ENCODE measurements around the gene TBX15.

The TBX15 gene

DNA sequence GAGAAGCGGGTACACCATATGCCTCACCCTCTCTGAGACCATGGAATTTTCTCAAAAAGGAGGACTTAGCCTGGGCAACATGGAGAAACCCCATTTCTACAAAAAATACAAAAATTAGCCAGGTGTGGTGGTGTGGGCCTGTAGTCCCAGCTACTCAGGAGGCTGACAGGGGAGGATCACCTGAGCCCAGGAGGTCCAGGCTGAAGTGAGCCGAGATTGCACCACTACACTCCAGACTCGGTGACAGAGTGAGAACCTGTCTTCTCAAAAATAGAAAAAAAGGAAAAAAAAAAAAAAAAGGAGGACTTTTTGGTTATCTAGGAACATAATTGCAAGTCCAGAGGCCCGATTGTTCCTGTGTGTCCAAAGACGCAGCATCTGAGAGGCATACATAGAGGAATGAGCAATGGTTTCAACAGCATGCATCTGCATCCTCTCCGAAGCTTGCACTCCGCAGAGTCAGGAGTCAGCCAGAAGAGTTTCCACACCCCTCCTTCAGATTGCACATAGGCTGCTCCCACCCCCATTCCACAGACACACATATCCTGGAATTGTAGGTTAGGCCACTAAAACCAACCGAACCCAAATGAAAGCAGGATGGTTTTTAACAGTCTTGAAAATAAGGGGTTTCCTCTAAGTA lies 2.5 kb upstream of the TBX15 start:
- Histone ChIP-seq H2AFZ (ENCODE audit: low read depth, low read length) (no peak overlapping the region), H3K79me2 (ENCODE audit: insufficient read depth, low read length) (no peaks in the 10 kb centered on the region), H3K4me1 (ENCODE audit: insufficient read depth, low read length) (no peaks in the 10 kb centered on the region), H3K36me3 (ENCODE audit: insufficient read depth, low read length) (no peaks in the 10 kb centered on the region), H4K20me1 (ENCODE audit: insufficient read depth, low read length) (no peaks in the 10 kb centered on the region), H3K4me3 (ENCODE audit: low read depth in 1 of 2, low read length in 2 of 2) (no peak overlapping the region), H3K4me2 (ENCODE audit: insufficient read depth, low read length) (no peak overlapping the region), H3K27me3 (ENCODE audit: insufficient read depth, low read length, poor library complexity) (peaks cover 8% of the 10 kb centered on the region), H3K9ac (ENCODE audit: low read depth, low read length) (no peak overlapping the region), H3K9me3 (ENCODE audit: insufficient read depth, low read length, severe bottlenecking) (no peaks in the 10 kb centered on the region), H3K27ac (ENCODE audit: low read length) (no peak overlapping the region)
- TF ChIP-seq EZH2 (IDR thresholded peaks at IDR 0.05; ENCODE audit: borderline replicate concordance, low read depth, low read length, severe bottlenecking) = no peak
- TF ChIP-seq, protein P1, sequence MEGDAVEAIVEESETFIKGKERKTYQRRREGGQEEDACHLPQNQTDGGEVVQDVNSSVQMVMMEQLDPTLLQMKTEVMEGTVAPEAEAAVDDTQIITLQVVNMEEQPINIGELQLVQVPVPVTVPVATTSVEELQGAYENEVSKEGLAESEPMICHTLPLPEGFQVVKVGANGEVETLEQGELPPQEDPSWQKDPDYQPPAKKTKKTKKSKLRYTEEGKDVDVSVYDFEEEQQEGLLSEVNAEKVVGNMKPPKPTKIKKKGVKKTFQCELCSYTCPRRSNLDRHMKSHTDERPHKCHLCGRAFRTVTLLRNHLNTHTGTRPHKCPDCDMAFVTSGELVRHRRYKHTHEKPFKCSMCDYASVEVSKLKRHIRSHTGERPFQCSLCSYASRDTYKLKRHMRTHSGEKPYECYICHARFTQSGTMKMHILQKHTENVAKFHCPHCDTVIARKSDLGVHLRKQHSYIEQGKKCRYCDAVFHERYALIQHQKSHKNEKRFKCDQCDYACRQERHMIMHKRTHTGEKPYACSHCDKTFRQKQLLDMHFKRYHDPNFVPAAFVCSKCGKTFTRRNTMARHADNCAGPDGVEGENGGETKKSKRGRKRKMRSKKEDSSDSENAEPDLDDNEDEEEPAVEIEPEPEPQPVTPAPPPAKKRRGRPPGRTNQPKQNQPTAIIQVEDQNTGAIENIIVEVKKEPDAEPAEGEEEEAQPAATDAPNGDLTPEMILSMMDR (IDR thresholded peaks at IDR 0.05; ENCODE audit: borderline replicate concordance, extremely low read depth, low read length, poor library complexity, severe bottlenecking) = no peak
- no peak for ATAC-seq (ENCODE audit: insufficient read depth, low read depth)
- no peak for DNase-seq

DNA sequence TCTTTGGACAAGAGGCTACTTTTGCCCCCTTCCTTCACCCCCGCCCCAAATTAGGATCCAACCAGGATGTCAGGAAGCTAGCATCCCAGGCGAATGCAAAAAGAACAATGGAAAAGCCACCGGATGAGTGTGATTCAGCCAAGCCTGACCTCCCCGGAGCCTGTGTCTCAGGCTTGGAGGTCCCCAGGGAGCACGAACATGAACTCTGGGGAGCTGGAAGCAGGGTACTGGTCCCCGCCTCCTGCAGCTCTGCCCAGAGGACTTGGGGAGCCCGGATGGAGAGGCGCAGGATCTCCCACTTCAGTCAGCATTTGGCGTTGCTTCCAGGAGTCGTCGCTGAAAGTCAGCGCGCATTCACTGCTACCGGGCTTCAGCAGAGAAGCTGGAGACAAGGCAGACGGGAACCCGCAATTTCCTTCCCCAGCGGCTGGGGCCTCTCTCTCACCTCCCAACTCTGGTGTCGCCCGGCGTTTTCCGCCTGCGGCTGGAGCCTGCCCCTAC lies 1.8 kb upstream of the TBX15 start:
- H3K27me3 ChIP-seq (ENCODE audit: insufficient read depth, low read length, poor library complexity) = peaks cover 8% of the 10 kb centered on the region
- no peak overlapping the region for H3K9ac ChIP-seq (ENCODE audit: low read depth, low read length)
- no peaks in the 10 kb centered on the region for H3K36me3 ChIP-seq (ENCODE audit: insufficient read depth, low read length)
- no peak overlapping the region for H3K4me2 ChIP-seq (ENCODE audit: insufficient read depth, low read length)
- H3K79me2 ChIP-seq (ENCODE audit: insufficient read depth, low read length) = no peaks in the 10 kb centered on the region
- H3K4me1 ChIP-seq (ENCODE audit: insufficient read depth, low read length) = no peaks in the 10 kb centered on the region
- H3K9me3 ChIP-seq (ENCODE audit: insufficient read depth, low read length, severe bottlenecking) = no peaks in the 10 kb centered on the region
- no peak overlapping the region for H3K27ac ChIP-seq (ENCODE audit: low read length)
- H2AFZ ChIP-seq (ENCODE audit: low read depth, low read length) = no peak overlapping the region
- ATAC-seq (ENCODE audit: insufficient read depth, low read depth) = no peak
- TF ChIP-seq EZH2 (IDR thresholded peaks at IDR 0.05; ENCODE audit: borderline replicate concordance, low read depth, low read length, severe bottlenecking) = no peak
- TF ChIP-seq, protein P1 (IDR thresholded peaks at IDR 0.05; ENCODE audit: borderline replicate concordance, extremely low read depth, low read length, poor library complexity, severe bottlenecking) = no peak
- H4K20me1 ChIP-seq (ENCODE audit: insufficient read depth, low read length) = no peaks in the 10 kb centered on the region
- no peak for DNase-seq
- H3K4me3 ChIP-seq (ENCODE audit: low read depth in 1 of 2, low read length in 2 of 2) = no peak overlapping the region

DNA sequence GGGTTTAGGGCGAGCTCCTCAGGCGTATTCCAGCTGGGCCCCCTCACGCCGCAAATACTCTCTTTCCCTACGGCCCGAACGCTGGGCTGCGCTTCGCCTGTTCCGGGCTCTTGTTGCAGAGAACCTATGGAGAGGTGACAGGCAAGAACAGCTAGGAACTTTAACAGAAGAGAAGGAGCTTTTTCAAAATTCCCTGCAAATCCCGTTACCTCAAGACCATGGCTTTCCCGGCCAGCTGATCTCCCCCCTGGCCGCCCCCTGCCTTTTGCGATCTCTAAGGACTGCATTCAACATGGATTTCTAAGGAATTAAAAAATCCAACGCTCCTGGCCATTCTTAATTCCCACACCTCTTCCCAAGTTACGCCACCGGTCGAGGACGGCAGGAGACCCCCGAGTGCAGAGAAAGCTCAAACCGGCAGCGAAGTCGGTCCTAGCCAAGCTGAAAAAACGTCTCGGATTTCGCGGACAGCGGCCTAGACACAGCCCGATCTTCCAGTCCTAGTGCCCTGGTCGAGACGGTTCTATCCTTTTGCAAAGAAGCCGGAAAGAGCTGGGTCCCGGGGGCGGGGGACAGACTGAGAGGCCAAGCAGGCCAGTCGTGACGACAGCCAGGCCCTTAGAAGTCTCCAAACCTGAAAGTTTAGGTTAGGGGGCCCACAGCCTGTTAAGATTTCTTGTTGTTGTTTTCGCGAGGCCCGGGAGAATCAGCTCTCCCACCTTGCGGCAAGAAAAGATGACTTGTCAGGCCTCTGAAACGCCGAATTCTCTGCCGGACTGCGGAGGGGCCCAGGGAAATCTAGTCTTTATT lies 1.1 kb upstream of the TBX15 start:
- Histone ChIP-seq H3K4me3 (ENCODE audit: low read depth in 1 of 2, low read length in 2 of 2) (no peak overlapping the region), H2AFZ (ENCODE audit: low read depth, low read length) (no peak overlapping the region), H3K27ac (ENCODE audit: low read length) (no peak overlapping the region)

More for the DNA sequence above, 1.1 kb upstream of the TBX15 start:
- no peak overlapping the region for H3K9ac ChIP-seq (ENCODE audit: low read depth, low read length)
- no peaks in the 10 kb centered on the region for H3K79me2 ChIP-seq (ENCODE audit: insufficient read depth, low read length)
- peaks cover 8% of the 10 kb centered on the region for H3K27me3 ChIP-seq (ENCODE audit: insufficient read depth, low read length, poor library complexity)
- no peaks in the 10 kb centered on the region for H3K9me3 ChIP-seq (ENCODE audit: insufficient read depth, low read length, severe bottlenecking)
- DNase-seq (no peak), ATAC-seq (ENCODE audit: insufficient read depth, low read depth) (no peak)
- no peaks in the 10 kb centered on the region for H3K4me1 ChIP-seq (ENCODE audit: insufficient read depth, low read length)
- no peaks in the 10 kb centered on the region for H4K20me1 ChIP-seq (ENCODE audit: insufficient read depth, low read length)
- no peak overlapping the region for H3K4me2 ChIP-seq (ENCODE audit: insufficient read depth, low read length)
- TF ChIP-seq, protein P1 (IDR thresholded peaks at IDR 0.05; ENCODE audit: borderline replicate concordance, extremely low read depth, low read length, poor library complexity, severe bottlenecking) = no peak
- TF ChIP-seq EZH2 (IDR thresholded peaks at IDR 0.05; ENCODE audit: borderline replicate concordance, low read depth, low read length, severe bottlenecking) = no peak
- H3K36me3 ChIP-seq (ENCODE audit: insufficient read depth, low read length) = no peaks in the 10 kb centered on the region

Measured in DND-41 (cell line).